T1000 (cell line): ENCODE data around the gene MYMK.

ENCODE experiments used
- DNase-seq: peaks from one replicate; lab custom pipeline; 2025; ENCODE audit warnings: mixed read lengths; lab: John Stamatoyannopoulos, UW

MYMK gene

GRCh38 chr9:133468374-133468773, 56.4 kb downstream of the MYMK start:
- no peak for DNase-seq

DNA sequence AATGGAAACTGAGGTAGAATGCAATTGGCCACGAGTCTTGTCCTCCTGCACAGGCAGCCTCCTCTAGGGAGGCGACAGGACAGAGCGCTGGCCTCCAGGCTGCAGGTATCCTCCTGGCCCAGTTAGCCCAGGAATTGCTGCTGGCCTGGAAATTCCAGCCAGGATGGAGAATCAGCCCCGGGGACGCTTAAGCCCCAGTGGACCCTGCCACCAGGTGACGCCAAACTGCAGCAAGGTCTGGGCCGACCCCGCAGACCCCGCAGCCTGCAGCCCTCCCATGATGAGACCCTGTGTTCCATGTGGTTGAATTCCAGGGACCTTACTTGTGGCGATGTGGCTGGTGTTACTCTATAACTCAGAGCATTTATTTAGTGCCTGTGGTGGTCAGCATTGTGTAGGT, 57.7 kb downstream of the MYMK start:
- DNase-seq, result no peak

DNA sequence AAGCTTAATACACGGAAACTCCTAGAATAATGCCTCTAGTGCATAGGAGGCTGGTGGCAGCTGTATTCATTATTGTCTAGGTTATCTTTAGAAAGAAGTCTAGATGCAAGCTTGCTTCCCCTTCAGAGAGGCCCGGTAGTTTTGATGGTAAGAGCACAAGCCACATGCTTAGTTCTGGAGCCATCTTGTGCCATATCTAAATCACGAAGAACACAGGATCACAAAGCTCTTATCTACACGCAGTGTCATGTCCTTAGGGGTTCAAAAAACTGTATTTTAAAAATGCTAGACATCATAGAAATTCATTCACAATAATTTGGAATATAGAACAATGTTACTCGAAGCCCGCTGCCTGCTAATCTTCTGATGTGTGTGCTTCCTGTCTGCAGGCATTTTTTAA, 58.8 kb downstream of the MYMK start:
- no peak for DNase-seq

GRCh38 chr9:133464638-133465037, 60.1 kb downstream of the MYMK start:
- DNase-seq, result no peak
